Measurements from ENCODE around the gene EFCAB3.
"Not testable (repeated sequence)": the region's sequence is repeated elsewhere in the genome, so short reads cannot be mapped to it uniquely, and the experiment has no call there.

Gene EFCAB3

DNA sequence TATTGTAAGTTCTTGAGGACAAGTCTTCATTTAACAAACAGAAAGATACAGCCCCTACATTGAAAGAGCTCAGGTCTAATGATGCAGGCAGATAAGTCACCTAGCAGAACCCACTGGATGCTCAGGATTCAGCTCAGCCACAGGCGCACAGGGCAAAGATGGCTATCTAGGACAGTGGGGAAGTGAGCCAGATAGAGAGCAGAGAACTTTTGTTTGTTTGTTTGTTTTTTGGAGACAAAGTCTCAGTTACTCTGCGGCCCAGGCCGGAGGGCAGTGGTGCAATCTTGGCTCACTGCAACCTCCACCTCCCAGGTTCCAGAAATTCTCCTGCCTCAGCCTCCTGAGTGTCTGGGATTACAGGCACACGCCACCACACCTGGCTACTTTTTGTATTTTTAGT lies 63.7 kb downstream of the EFCAB3 start:
- ChIA-PET POLR2A (no interaction called here), CTCF (no interaction called here)
- TF ChIP-seq ZSCAN30 (tag by site-specific recombination; IDR thresholded peaks at IDR 0.05), result no peak
- no peak for TF ChIP-seq ZNF404 (tag by site-specific recombination; IDR thresholded peaks at IDR 0.05)
- TF ChIP-seq BCL11B (tag by site-specific recombination; IDR thresholded peaks at IDR 0.05; ENCODE audit: low read depth), result no peak
- TF ChIP-seq ZNF426 (tag by site-specific recombination; IDR thresholded peaks at IDR 0.05), result no peak
- TF ChIP-seq ZNF366 (tag by site-specific recombination; conservative IDR thresholded peaks at IDR 0.05), result no peak
- no peak for TF ChIP-seq PRDM1 (tag by site-specific recombination; IDR thresholded peaks at IDR 0.05)
- TF ChIP-seq ZNF623 (tag by site-specific recombination; IDR thresholded peaks at IDR 0.05), result no peak
- TF ChIP-seq RBAK (tag by site-specific recombination; IDR thresholded peaks at IDR 0.05), result no peak
- TF ChIP-seq ZNF335 (tag by site-specific recombination; conservative IDR thresholded peaks at IDR 0.05), result no peak
- no peak for TF ChIP-seq ZNF19 (tag by site-specific recombination; IDR thresholded peaks at IDR 0.05; ENCODE audit: low read depth)
- no peak for TF ChIP-seq ZNF24 (tag by site-specific recombination; IDR thresholded peaks at IDR 0.05)
- TF ChIP-seq ZBTB48 (tag by site-specific recombination; IDR thresholded peaks at IDR 0.05), result no peak
- no peak for TF ChIP-seq ZEB2 (tag by site-specific recombination; IDR thresholded peaks at IDR 0.05)
- no peak for TF ChIP-seq ZBTB7A (tag by site-specific recombination; IDR thresholded peaks at IDR 0.05; ENCODE audit: low read depth)
- TF ChIP-seq, protein P1, sequence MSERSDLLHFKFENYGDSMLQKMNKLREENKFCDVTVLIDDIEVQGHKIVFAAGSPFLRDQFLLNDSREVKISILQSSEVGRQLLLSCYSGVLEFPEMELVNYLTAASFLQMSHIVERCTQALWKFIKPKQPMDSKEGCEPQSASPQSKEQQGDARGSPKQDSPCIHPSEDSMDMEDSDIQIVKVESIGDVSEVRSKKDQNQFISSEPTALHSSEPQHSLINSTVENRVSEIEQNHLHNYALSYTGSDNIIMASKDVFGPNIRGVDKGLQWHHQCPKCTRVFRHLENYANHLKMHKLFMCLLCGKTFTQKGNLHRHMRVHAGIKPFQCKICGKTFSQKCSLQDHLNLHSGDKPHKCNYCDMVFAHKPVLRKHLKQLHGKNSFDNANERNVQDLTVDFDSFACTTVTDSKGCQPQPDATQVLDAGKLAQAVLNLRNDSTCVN (tag by site-specific recombination; optimal IDR thresholded peaks at IDR 0.05), result no peak
- no peak for TF ChIP-seq ZNF2 (tag by site-specific recombination; IDR thresholded peaks at IDR 0.05)
- TF ChIP-seq, protein P2, sequence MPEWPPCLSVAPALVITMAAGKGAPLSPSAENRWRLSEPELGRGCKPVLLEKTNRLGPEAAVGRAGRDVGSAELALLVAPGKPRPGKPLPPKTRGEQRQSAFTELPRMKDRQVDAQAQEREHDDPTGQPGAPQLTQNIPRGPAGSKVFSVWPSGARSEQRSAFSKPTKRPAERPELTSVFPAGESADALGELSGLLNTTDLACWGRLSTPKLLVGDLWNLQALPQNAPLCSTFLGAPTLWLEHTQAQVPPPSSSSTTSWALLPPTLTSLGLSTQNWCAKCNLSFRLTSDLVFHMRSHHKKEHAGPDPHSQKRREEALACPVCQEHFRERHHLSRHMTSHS (tag by site-specific recombination; IDR thresholded peaks at IDR 0.05), result no peak
- no peak for TF ChIP-seq TRIM28 (IDR thresholded peaks at IDR 0.05; ENCODE audit: borderline replicate concordance, low read length)

DNA sequence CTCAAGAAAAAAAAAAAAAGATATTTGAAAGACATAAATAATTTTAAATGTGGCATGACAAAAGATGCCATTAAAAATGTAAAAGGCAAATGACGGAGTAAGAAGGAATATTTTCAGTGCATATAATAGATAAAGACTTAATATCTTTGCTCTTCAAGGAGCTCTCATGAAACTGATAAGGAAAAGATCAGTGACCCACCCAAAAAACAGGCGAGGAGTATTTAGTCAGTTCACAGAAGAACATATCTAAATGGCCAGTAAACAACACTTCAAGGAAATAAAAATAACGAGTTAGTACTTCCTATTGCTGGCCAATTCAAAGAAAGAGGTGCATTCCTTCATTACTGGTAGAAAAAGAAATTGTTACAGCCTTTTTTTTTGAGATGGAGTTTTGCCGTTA lies 65.4 kb downstream of the EFCAB3 start:
- H3K9me3 ChIP-seq (ENCODE audit: control insufficient read depth, insufficient read depth, low read depth, low read length); CTCF ChIA-PET; H3K4me1 ChIP-seq (ENCODE audit: control insufficient read depth, insufficient read depth, low read length); H3K27ac ChIP-seq (ENCODE audit: extremely low read depth, low read depth, low read length); POLR2A ChIA-PET; H3K4me3 ChIP-seq (ENCODE audit: low read depth, low read length): not testable (repeated sequence)
- peaks cover 39 to 73% of the 10 kb centered on the region in 2 experiments for H3K36me3 ChIP-seq (ENCODE audit: control insufficient read depth in 2 of 2, insufficient read depth in 1 of 2, low read length in 2 of 2)

More for the DNA sequence above, 63.7 kb downstream of the EFCAB3 start:
- Histone ChIP-seq H3K9me3 (ENCODE audit: control insufficient read depth, insufficient read depth, low read depth, low read length) (no peaks in the 10 kb centered on the region), H3K27ac (ENCODE audit: extremely low read depth, low read depth, low read length) (no peak overlapping the region), H3K36me3 (ENCODE audit: control insufficient read depth in 2 of 2, insufficient read depth in 1 of 2, low read length in 2 of 2) (peaks cover 41 to 76% of the 10 kb centered on the region in 2 experiments), H3K4me1 (ENCODE audit: control insufficient read depth, insufficient read depth, low read length) (no peaks in the 10 kb centered on the region), H3K4me3 (ENCODE audit: low read depth, low read length) (no peak overlapping the region)

DNA sequence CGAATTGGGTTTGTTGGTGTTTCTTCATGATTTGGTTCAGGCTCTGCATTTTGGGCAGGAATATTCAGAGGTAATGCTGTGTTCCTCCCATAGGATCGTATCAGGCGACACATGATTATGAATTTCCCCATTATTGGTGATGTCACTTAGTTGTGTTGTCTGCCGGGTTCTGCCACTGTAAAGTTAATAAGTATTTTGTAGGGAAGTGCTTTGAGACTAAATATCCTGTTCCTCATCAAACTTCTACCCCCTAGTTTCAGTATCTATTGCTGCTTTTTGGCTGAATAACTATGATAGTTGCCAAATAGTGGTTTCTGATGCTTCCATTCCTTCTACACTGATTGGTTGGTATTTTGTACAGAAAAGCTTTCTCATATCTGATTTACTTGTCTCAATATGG lies 71.8 kb downstream of the EFCAB3 start:
- H3K4me1 ChIP-seq (ENCODE audit: control insufficient read depth, insufficient read depth, low read length); H3K27ac ChIP-seq (ENCODE audit: extremely low read depth, low read depth, low read length); H3K9me3 ChIP-seq (ENCODE audit: control insufficient read depth, insufficient read depth, low read depth, low read length); CTCF ChIA-PET; POLR2A ChIA-PET; H3K4me3 ChIP-seq (ENCODE audit: low read depth, low read length): not testable (repeated sequence)
- H3K36me3 ChIP-seq (ENCODE audit: control insufficient read depth in 2 of 2, insufficient read depth in 1 of 2, low read length in 2 of 2), result peaks cover 7 to 20% of the 10 kb centered on the region in 2 experiments

DNA sequence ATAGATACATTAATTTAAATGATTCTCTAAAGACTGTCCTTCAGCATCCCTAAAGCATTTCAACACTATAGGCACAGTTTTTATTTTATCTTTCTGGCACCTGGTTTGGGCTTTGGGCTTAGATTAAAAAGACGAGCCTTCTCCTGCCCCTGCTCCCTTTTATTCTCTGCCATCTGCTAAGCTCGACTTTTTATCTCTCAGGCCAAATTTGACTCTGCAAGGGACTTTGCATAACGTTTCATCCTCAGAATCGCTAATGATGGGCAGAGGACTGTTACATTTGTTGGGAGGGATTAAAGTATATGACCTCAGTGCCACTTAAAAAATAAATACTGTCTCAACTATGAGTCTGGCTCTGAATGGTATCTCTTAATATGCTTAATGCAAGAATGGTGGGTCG lies 72.7 kb downstream of the EFCAB3 start:
- H3K4me3 ChIP-seq (ENCODE audit: low read depth, low read length); H3K27ac ChIP-seq (ENCODE audit: extremely low read depth, low read depth, low read length); H3K4me1 ChIP-seq (ENCODE audit: control insufficient read depth, insufficient read depth, low read length); POLR2A ChIA-PET; CTCF ChIA-PET; H3K9me3 ChIP-seq (ENCODE audit: control insufficient read depth, insufficient read depth, low read depth, low read length): not testable (repeated sequence)
- H3K36me3 ChIP-seq (ENCODE audit: control insufficient read depth in 2 of 2, insufficient read depth in 1 of 2, low read length in 2 of 2), result peaks cover 3 to 12% of the 10 kb centered on the region in 2 experiments; a peak in 2 of 3 replicates

DNA sequence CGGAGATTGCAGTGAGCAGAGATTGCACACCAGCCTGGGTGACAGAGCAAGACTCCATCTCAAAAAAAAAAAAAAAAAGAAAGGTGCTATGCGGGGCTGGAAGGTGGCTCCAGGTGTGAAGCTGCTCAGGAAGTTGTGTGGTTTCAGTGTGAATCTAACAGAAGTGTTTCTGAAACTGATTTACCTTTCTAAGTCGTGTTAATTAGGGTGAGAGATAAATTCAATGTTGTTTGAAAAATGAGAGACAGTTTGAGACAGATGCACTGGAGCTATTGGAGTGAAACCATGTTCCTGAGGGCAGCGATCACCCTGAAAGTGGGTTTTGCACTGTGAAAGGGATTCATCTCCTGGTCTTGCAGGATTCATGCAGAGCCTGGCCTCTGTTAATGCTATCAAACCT lies 73.3 kb downstream of the EFCAB3 start:
- H3K4me1 ChIP-seq (ENCODE audit: control insufficient read depth, insufficient read depth, low read length); H3K36me3 ChIP-seq (ENCODE audit: control insufficient read depth in 2 of 2, insufficient read depth in 1 of 2, low read length in 2 of 2); H3K4me3 ChIP-seq (ENCODE audit: low read depth, low read length); POLR2A ChIA-PET; CTCF ChIA-PET; H3K27ac ChIP-seq (ENCODE audit: extremely low read depth, low read depth, low read length); H3K9me3 ChIP-seq (ENCODE audit: control insufficient read depth, insufficient read depth, low read depth, low read length): not testable (repeated sequence)

DNA sequence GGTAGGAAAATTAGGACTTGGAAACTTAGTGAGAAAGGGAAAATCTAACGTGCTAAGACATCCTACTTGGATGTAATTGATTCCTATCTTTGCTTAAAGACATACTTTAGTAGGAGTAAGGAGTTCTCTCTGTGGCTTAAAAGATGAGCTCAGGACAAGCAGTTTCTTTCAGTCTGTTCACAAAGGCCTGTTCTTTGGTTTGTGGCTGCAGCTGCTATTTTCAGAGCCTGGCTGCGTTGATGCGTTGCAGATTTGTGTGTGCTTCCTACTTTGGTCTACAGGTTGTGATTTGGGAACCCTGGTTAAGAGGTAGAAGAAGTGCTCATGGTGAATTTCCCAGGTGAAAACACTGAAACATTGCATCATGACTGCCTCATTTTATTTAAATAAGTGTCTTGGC lies 73.8 kb downstream of the EFCAB3 start:
- POLR2A ChIA-PET; H3K27ac ChIP-seq (ENCODE audit: extremely low read depth, low read depth, low read length); H3K9me3 ChIP-seq (ENCODE audit: control insufficient read depth, insufficient read depth, low read depth, low read length); H3K4me3 ChIP-seq (ENCODE audit: low read depth, low read length); CTCF ChIA-PET; H3K4me1 ChIP-seq (ENCODE audit: control insufficient read depth, insufficient read depth, low read length); H3K36me3 ChIP-seq (ENCODE audit: control insufficient read depth in 2 of 2, insufficient read depth in 1 of 2, low read length in 2 of 2): not testable (repeated sequence)

Data from HEK293 (cell line).